ENCODE results near the gene WWOX.

WWOX gene

DNA sequence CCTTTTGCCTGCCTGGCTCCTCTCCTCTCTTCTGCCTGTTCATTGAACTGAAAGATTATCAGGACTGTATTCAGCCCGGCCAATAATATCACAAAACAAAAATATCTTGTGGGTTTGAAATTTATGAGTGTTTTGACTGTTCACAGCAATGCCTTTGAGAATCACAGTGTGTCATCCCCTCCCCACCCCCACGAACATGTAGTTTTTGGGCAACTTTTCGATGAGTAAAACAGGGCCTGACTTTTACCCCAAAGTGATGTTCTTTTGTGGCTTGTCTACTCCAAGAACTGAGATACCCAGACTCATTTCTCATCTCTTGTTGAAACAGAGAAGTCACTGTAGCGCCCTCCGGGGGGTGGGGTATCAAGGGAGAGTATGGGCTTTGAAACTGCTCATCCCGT, 675.7 kb downstream of the WWOX start:
- no peak for DNase-seq (ENCODE audit: low read depth)

DNA sequence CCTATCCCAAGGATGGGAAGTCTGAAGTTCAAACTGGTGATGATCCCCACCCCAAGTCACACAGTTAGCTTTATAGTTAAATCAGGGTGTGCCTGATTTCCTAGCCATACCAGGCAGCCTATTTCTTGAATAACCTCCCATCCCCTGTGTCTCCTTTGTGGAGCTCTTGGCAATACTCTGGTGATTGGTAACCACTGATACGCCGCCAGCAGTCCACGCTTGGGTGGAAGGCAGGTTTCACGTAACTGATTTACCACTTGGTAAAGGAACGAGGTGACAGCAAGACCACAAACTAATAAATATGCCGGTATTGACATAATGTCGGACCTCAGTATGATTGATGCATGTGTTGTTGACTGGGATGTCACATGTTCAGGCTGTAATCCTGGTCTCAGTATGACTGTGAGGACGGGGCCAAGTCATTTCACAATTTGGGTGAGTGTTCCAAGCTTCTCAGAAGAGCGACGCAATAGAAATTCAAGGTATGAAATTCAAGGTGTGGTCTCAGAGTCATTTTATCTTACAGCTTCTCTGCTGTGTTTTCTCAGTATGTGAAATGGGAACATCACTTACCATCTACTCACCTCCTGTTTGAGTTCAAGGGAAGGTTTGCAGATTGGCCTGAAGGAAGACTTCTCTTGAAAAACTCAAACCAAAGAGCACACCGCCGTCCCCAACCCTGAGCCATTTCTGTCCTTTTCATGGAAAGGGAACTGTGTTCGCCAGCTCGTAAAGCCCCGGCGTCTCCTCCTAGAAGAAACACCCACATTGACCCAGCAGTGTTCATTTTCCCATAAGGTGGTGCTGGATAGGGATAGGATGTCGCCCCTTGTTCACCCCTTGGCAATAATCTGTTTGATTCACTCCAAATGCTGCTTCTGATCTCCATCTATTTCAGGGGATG, 678.9 kb downstream of the WWOX start:
- no peak for DNase-seq (ENCODE audit: low read depth)

DNA sequence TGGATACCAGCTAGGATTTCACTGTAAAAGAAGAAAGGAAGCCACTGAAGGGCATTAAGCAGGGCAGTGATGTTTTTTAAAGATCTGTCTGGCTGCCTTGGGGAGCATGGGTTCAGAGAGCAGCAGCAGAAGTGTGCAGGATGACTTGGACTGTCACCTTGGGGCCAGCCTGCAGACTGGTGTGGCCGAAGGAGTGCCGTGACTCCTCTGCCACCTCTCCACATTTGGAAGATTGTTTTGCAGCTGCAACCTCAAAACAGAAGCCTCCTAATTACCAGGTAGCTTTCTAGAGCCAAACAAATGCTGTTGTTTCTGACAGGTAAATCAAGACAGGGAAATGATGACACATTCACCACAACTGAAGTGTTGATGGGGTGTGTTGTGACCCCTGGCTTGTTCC, 681.4 kb downstream of the WWOX start:
- no peak for DNase-seq (ENCODE audit: low read depth)

DNA sequence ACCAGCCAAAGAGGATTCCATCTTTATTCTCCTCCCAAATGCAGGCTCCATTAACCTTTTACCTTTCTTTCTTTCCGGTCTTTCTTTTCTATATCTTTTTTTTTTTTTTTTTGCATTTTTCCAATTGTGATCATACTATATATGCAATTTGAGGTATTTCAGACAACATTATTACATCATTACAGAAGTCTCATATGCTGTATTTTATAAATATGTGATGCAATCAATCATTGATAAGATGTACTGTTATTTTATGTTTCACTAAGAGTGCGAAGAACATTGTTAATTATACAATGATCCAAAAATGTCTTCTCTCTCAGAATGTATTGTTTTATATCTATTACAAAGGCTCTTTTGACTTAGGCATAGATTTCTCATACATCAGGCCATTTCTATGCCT, 683.1 kb downstream of the WWOX start:
- DNase-seq (ENCODE audit: low read depth), result no peak

DNA sequence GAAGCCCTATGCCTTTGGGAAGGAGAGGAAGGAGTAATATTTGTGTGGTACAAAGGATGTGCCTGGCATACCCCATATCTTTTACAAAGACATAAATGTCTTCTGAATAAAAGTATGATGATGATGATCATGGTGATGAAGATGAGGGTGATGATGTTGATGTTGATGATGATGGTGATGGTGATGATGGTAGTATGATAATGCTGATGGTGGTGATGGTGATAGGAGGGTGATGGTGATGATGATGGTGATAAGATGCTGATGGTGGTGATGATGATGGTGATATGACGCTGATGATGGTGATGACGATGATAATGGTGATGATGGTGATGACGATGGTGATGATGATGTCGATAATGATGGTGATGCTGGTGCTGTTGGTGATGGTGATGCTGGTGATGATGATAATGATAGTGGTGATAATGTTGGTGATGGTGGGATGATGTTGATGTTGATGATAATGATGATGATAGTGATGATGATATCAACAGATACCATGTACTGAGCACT, 684.2 kb downstream of the WWOX start:
- DNase-seq (ENCODE audit: low read depth), result no peak

DNA sequence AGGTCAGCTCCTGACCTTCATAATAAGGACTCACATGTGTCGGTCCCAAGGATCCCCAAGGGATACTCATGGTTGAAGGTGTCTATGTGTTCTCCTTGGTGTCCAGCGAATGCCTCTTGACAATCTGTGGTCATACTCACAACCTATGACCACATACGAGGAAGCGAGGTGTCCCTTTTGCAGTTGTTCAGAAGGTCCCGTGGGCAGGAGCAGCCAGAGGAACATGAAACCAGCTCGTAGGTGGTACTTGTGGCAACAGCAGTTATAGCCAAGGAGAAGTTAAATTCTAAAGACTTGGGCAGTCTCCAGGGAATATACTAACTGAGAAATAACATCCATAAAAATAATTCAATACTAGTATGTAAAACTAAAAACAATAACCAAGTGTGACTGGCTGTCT, 685.3 kb downstream of the WWOX start:
- no peak for DNase-seq (ENCODE audit: low read depth)

DNA sequence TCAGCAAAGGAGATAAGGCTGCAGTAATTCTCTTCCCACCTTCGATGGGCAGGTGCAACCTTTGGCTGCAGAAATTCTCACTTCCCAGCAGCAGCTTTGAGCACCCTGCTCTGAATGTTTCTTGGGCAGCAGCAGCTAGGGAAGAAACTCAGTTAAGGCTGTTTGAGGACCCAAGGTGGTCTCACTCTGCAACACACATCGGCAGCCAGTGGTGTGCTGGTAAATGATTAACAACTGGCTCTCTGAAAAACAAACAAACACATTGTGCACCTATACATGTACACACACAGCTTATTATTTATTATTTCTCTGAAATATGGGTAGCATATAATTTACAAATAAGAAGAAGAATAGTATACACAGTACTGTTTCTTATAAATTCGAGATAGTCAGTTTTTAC, 685.8 kb downstream of the WWOX start:
- no peak for DNase-seq (ENCODE audit: low read depth)

DNA sequence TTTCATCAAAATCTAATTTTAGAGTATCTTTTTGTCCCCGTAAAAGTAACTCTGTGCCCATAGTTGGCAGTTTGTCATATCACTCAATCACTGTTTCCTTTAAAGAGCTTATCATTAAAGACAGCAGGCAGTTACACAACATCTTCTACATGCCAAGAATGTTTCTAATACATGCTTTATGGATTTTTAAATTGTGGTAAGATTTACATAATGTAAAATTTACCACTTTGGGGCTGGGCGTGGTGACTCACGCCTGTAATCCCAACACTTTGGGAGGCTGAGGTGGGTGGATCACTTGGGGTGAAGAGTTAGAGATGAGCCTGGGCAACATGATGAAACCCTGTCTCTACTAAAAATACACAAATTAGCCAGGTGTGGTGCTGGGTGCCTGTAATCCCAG, 687.2 kb downstream of the WWOX start:
- no peak for DNase-seq (ENCODE audit: low read depth)

DNA sequence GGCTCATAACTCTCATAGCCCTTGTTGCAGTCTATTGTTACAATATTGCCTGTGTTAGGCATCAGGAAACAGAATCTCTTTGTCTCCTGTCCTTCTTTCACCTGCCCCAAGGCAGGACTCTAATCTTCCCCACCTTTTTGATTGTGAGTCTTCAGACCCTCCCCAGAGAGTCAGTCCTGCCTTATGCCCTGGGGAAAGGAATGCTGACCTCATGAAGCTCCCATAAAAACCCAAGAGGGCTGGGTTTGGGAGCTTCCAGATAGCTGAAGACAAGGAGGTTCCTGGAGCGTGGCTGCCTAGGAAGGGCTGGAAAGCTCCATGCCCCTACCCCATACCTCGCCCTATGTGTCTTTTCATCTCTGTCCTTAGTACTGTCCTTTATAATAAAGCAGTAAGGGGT, 688.8 kb downstream of the WWOX start:
- no peak for DNase-seq (ENCODE audit: low read depth)

DNA sequence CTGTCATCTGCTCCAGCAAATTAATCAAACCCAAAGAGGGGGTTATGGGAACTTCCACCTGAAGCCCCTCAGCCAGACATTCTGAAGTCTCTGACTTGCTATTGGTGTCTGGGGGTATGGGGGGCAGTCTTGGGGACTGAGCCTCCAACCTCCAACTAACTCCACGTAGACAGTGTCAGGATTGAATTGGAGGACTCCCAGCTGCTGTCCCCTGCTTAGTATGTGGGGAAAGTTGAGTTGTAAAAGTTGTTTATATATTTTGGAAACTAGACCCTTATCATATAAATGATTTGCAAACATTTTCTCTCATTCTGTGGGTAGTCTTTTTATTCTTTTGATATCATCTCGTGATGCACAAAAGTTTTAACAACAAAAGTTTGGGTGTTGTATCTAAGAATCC, 689.2 kb downstream of the WWOX start:
- no peak for DNase-seq (ENCODE audit: low read depth)

DNA sequence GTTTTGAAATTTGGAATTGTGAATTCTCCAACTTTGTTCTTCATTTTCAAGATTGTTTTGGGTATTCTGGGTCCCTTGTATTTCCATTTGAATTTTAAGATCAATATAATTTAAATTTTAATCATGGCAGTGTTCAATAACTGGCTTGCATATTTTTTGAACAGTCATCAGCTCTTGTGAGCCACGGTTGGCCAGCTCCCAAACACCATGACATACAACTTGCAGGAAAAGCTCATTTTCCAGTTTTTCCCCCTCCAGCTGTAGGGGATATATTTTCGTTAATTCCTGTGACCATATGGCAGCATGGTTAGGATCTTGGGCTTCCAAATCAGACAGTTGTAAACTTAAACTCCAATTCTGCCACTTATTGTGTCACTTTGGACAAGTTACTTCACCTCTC, 690.1 kb downstream of the WWOX start:
- DNase-seq (ENCODE audit: low read depth), result no peak

DNA sequence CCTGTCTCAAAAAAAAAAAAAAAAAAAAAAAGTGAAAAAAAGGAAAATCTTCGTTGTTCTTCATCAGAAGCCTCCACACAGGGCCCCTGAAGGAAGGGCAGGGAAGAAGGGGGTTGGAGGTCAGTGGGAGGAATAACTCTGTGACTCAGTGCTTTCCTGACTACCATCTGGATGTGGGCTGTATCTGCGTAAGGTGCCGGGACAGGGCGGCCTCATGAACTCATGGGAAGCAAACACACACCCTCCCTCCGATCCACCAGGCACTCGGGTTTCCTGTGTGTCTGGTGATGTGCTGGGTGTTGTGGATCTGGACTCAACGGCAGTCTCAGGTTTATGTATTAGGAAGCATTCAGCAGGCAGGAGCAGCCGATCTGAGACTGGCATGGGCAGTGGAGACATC, 691.6 kb downstream of the WWOX start:
- DNase-seq (ENCODE audit: low read depth), result no peak

DNA sequence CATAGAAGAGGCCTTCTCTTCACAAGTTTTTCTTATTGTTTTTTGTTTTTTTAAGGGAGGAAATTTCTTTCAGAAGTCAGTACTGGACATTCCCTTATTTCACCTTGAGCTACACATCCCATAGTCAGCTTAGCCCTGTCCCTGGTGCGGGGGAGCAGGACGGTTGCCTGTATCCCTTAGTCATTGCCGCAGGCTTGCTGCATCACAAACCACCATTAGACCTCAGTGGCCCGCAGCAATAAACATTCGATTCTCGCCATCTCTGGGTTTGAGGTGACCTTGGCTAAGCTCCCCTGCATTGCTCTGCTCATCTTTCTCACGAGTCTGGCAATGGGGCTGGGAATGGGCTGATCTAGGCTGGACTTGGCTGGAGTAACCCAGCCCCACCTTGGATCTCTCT, 692.5 kb downstream of the WWOX start:
- no peak for DNase-seq (ENCODE audit: low read depth)

DNA sequence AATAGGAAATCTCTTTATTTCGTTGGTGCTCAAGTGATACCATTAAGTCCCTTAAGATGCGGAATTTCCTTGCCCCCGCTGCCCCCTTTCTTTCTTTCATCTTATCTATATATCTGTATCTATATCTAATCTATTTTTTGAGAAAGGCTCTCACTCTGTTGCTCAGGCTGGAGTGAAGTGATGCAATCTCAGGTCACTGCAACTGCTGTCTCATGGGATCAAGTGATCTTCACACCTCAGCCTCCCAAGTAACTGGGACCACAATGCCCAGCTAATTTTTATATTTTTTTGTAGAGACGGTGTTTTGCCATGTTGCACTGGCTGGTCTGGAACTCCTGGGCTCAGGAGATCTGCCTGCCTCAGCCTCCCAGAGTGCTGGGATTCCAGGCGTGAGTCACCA, 693.5 kb downstream of the WWOX start:
- DNase-seq (ENCODE audit: low read depth), result no peak

DNA sequence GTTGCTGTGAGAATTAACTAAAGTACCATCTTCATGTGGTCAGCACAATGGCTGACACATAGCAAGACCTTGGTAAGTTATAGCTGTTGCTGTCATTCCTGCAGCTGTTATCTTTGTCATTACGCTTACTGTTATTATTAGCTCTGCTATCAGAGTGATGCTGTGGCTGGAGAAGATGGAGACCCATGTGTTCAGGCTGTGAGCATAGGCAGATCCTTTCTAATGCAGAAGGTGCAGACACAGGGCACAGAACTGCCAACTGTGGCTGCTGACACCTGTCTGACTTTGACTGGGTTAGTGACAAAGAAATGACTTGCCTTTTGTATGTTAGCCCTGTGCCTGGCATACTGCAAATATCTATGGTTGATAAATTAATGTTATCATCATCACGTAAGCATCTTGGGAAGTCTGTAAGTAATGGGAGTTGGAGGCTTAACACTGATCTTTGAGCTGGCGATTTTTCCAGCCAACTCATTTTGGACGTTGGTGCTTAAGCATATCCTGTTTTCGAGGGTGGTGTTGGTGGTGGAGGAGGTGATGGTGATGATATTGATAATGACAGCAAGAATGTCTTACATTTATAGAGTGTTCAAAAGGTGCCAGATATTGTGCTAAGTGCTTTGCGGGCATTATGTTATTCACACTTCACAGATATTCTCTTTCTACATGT, 695.3 kb downstream of the WWOX start:
- no peak for DNase-seq (ENCODE audit: low read depth)

DNA sequence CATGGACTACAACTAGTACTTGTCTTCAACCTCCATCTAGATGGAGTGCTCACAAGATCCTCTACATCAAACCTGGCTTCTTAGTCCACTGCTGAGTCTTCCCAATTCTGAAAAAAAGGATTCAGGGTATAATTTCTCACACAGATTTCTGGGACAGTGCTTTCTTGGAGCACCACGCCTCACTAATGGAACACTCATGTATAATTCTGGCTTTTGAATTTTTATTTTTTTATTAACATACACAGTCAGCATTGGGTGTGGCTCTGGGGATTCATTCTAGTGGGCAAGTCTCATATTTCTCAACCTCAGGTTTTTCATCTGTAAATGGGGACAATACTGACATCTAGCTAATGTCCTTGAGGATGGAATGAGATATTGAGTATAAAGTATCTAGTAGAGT, 696.0 kb downstream of the WWOX start:
- no peak for DNase-seq (ENCODE audit: low read depth)

DNA sequence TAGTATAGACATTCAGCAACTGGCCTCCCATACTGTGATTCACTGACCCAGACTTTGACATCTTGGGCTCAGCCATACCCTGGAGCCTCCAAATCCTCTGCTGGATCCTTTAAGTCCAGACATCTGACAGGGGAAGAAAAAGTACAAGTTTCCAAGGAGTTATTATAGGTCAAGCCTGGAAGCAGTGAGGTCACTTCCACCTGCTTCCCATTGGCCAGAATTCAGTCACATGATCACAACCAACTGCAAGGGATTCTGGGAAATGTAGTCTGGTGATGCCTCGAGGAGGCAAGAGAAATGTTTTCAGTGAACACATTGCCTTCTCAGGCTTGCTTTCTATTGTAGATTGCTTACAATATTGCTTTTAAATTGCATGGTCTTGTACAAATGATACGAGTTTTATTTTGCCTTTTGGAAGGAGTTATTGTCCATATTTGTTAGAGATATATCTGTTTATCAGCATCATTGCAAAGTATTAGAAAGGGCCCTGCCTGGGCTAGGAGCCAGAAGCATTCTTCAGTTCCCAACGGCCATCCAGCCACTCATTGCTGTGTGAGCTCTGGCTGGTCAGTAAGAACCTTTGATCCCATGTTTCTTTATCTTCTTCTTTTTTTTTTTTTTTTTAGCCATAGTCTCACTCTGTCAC, 696.9 kb downstream of the WWOX start:
- DNase-seq (ENCODE audit: low read depth), result no peak

DNA sequence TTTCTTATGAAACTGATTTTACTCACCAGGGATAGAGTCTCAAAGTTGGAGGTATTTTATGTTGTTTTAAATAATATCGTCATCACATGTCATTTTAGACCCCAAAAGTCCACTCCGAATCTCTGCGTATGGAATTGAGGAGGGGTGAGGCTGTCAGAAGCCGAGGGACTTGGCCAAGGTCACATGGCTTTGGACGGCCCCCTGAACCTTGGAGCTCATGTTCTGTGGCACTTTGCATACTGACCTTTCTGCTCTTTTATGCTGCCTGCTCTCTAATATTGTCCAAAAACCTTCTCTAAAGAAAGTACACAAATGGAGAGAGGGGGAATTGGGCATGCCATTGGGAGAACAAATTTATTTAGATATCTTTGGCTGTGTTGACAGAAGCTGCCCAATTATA, 700.0 kb downstream of the WWOX start:
- no peak for DNase-seq (ENCODE audit: low read depth)

DNA sequence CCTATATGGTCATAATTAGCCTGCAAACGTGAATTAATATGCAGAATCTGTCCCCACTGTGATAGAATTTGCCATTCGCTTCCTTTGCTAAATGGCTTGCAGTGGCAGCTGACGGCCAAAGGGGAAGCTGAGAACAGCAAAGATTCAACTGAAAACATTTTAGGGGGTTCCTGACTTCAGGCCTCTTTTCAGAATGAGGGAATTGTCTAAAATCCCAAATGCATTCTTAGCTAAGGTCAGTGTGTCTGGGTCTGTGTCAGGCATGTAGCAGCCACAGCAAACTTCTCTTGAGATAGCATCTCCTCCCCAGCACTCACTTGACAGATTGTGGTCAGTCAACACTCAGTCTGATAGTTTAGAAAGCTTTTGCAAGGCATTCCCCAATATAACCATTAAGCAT, 701.1 kb downstream of the WWOX start:
- no peak for DNase-seq (ENCODE audit: low read depth)

DNA sequence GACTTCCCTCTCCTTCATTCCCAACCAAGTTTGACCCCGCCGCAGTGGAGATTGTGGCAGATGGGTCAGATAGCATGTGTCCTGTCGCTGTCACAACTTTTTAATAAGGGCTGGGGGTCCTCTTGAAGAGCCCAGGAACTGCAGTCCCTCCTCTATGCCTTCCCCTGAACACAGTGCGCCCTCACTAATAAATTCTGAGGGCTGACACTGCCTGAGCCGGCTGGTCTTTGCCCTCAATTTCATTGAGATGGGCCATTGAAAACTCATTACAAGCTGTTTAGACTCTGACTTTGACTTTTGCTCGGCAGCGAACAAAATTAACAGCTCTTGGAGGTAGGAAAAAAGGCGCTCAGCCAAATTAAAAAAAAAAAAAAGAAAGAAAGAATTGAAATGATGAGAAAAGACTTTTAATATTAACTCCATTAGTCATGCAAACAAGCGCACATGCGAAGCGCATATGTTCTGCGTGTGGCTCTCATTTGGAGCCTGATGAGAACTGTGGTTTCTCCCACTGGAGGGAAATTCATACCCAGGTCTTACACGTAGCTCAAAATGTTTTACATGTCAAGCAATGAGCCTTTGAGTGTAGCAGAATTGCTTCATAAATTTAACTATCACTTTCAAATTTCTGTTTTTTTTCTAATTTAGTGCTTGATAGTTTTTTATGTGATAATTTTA, 704.7 kb downstream of the WWOX start:
- DNase-seq (ENCODE audit: low read depth), result no peak

DNA sequence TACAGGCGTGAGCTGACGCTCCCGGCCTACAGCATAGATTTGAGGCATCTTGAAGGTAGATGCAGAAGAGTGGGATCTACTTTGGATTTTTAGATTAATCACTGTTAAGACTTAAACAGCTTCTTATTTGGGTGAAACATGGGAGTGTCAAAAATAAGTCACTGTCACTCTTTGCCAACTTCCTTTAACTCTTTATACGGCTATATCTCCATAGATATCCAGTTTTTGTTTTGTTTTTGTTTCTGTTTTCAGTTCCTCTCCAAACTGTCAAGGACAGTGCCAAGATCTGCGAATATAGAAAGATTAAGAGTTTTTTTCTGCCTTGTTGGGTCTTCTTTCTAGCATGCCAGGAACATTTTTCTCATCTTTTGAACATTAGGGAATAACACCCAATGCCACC, 706.1 kb downstream of the WWOX start:
- no peak for DNase-seq (ENCODE audit: low read depth)

DNA sequence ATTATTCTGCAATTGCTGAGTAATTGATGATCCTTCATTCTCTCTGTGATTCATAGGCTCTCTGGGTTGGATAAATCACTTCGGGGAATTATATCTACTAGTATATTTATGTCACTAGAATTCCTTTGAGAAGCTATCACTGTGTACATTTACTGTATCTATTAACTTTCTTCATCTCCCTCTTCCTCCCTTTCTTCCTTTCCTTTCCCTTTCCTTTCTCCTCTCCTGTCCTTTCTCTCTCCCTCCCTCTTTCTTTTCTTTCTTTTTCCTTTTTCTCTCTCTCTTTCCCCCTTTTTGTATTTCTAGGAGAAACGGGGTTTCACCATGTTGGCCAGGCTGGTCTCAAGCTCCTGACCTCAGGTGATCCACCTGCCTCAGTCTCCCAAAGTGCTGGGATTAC, 711.8 kb downstream of the WWOX start:
- DNase-seq (ENCODE audit: low read depth), result no peak

DNA sequence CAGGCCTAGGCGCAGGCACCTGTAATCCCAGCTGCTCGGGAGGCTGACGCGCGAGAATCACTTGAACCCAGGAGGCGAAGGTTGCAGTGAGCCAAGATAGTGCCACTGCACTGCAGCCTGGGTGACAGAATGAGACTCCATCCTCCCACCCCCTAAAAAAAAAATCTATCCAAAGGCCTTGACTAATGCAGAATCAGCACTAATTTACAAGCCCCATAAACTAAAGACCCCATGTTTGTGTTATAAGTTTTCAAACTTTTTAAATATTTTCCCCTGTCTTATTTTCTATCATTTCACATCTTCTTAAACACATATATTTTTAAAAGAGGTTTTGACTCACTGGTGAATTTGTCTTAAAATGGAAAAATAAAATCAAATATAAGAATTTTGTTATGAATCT, 713.1 kb downstream of the WWOX start:
- no peak for DNase-seq (ENCODE audit: low read depth)
